ENCODE measurements around the gene SIX5.

SIX5 gene

GRCh38 chr19:45792470-45793177 lies 23.6 kb upstream of the SIX5 start, which contains the start of gene DMWD:
DMWD (minus strand) TSS chr19:45792845; CDS start chr19:45792756, 89 bp downstream.
- DNase-seq (ENCODE audit: low read depth): peak; percentile 95

DNA sequence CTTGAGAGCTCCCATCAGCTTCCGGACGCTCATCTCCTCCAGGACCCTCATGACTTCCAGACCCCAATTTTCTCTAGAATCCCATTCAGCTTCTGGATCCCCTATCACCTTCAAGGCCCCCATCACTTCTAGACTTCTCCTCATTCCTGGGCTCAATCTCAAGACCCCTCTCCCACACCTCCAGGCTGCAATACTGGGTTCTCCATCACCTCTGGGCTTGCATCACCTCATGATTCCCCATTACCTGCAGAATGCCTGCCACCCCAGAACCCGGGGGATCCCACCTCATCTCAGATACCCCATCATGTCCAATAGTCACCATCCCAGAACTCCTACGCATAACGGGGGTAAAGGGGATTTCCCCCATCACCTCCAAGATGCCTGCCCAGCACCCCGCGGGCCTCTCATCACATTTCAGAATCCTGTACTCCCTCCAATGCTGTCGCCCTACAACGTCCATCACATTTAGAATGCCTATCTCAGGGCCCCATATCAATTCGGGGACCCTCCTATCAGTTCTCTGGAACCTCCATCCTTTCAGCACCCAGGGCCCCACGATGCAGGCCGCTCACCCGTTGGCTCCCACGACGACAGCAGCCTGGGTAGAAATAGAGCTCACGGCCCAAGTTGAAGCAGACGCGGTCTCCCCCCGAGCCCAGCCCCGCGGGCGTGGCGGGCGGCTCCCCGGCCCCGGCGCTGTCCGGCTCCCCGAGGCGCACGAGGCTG lies 22.9 kb upstream of the SIX5 start:
- DNase-seq (ENCODE audit: low read depth): no peak

GRCh38 chr19:45790942-45791341 lies 21.9 kb upstream of the SIX5 start:
- DNase-seq (ENCODE audit: low read depth): no peak

DNA sequence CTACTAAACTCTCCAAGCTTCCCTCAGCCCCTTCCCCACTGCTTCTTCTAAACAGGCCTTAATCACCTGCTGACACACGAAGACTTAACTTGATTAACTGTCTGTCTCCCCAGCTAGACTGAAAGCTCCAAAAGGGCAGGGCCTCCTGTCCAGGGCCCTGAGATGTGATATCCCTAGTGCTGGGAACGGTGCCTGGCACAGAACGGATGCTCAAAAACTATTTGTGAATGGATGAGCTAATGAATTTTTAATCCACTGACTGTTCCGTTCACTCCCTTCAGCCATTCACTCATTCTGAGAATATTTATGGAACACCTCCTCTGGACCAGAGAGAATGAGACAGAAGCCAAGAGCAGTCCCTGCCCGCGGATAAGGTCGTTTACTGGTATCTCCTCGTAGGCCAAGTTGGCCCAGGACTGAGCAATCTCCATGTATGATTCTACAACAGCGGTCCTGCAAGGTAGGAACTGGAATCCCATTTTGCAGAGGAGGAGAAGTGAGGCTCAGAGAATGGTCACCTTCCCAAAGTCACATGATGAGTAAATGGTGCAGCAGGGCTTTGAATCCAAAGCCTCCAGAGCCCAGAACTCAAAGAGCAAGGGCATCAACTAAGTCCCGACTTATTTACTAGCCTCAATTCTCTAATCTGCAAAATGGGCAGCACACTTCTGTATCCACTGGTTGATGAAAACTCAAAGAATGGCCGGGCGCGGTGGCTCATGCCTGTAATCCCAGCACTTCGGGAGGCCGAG lies 20.2 kb upstream of the SIX5 start:
- no peak for DNase-seq (ENCODE audit: low read depth)

GRCh38 chr19:45786533-45786894 lies 17.5 kb upstream of the SIX5 start:
- DNase-seq (ENCODE audit: low read depth): no peak

- DNase-seq (ENCODE audit: low read depth): no peak
Measured at GRCh38 chr19:45785781-45786532, 16.9 kb upstream of the SIX5 start.

DNA sequence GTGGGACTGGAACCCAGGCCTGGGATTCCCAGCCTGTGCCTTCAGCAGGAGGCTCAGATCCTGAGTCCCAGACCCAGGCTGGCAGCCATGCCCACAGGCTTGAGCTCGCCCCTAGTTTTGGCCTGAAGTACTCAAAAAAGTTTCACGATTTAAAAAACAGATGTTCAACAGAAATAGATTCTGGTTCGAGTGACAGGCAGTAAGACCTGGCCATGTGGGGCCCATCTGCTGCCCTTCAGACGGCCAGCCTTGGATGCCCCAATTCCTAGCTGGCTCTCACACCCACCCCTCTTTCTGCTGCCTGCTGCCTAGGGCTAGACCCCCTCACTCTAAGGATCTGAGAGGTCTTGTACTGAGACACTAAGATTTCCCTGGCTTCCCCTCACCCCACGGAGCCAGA lies 16.0 kb upstream of the SIX5 start:
- DNase-seq (ENCODE audit: low read depth): no peak

DNA sequence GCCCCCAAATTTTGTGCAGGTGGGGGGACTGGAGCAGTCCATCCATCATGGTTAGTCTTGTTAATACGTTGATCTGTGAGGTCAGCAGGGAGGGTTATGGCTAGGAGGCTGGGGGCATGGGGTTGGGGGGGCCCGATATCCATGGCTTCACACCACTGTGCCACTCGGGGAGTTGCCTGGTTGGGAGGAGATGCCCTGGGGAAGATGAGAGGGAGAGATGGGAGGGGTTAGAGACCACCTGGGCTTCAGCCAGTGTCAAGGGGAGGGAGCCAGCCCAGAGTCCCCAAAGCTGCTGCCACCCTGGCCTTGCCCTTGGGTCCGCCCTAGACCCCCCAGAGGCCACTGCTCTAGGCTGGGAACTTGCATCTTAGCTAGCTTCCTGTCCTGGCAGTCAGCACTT lies 15.0 kb upstream of the SIX5 start:
- DNase-seq (ENCODE audit: low read depth): no peak

DNA sequence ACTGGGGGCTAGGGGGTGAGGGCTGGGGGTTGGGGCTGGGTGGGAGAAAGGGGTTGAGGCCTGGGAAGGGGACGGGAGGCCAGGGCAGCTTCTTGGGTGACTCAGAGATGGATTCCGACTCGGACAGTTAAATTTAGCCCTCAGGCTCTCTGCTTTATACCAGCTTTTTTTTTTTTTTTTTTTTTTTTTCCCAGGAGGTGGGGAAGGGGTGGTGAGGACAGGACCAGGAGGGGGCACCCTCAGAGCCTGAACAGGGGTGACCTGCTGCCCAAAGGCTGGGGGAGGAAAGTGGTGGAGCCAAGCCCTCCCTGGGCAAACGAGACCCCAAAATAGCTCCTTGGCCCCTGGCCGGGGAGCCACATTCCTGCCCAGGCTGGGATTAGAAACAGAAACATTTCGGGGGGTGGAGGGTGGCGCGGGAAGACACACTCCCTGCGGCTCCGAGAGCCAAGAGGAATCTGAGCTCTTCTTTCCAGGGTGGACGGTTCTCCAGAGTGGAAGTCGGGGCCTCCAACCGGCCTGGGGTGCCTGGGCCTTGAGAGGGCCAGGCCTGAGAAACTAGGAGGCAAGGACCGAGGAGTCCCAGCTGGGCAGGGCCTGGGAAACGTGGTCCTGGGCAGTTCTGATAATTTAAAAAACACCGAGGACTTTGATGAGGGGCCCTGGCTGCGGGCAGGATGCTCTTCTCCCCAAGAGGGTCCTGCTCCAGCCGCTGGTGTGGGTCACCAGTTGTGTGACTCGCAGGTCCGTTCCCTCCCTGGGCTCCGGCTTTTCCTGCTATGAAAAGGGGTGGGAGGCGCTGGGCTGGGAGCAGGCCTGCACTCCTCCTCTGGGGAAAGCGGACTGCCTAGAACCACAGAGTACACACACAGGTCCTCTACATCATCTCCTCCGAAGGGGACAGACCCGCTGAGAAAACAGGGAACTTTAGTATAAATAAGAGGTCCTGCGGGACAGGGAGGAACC lies 14.1 kb upstream of the SIX5 start:
- DNase-seq (ENCODE audit: low read depth): peak; percentile 58

DNA sequence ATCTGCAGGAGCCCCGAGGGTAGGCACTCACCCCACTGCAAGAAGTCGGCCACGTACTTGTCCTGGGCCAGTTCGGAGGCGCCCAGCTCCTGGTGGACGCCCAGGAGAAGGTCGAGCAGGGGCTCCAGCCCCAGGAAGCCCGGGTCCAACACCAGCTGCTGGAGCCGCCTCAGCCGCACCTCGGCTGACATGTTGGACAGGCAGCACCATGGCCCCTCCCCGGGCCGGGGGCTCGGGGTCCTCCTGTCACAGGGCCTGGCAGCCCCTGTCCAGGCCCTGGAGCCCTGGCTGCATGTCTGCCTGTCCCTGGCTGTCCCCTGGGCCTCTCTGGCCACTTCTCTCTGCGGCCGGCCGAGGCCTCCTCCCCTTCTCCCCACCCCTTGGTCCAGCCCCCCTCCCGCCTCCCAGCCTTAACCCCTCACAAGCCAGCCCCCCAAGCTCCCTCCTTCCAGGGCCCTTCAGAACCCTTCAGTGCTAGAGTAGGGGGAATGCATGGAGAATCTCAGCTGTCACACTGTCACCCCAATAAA lies 13.2 kb upstream of the SIX5 start, which contains the start of gene DMPK:
TSS of gene DMPK (minus strand) at position 329 of the 530 bp plus-strand sequence. CDS start at position 191, 138 bp downstream.
- no peak for DNase-seq (ENCODE audit: low read depth)

DNA sequence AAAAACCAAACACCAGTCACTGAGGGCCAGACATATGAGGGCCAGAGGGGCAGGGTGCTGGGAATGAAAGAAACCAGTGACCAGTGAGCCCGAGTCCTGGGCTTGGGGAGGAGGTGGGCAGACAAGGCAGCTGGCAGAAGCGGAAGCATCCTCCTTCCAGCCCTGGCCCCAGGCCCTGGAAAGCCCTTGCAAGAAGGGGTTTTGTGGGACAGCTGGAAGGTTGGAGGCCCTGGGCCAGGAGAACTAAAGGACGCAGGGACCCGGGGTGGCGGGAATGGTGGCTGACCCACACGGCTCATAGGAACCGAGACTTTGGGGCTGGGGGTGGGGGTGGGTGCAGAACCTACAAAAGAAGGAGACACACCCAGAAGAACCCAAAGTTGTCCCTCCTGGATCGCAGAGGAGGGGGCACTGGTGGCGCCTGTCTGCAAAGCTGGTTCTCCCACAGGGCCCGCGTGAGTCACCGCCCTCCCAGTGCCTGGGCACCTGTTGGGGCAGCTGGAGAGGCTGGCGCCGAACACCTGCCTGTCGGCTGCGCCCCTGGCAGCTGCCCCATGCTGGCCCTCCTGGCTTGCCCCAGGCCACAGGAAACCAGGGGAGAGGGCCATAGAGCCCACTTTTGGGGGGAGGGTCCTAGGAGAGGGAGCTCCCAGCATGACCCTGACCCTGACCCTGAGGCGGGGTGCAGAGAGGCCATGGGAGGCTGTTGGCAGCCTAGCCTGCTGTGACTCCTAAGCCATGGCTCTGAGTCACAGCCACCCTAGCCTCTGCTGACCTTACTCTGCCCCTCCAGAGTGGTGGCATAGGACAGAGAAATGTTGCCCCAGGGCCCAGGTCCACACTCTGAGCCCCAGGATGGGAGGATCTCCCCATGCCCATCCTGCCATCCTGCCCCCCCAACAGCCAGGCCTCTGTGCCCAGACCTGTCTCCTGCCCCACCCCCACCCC lies 12.4 kb upstream of the SIX5 start:
- DNase-seq (ENCODE audit: low read depth): no peak

- DNase-seq (ENCODE audit: low read depth): no peak
Measured at GRCh38 chr19:45780448-45781213, 11.6 kb upstream of the SIX5 start.

DNA sequence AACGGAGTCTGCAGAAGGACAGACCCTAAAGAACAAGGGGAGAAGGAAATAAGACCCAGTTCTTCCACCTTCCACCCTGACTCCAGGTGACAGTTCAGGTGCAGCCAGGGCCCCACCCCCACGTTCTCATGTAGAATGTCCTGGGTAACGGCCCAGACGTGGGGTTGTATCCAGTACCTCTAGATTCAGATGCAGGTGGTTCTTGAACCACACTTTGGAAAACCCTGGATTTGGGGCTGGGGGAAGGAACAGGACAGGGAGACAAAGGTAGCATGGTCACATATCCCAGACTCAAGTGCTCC lies 11.0 kb upstream of the SIX5 start:
- no peak for DNase-seq (ENCODE audit: low read depth)

DNA sequence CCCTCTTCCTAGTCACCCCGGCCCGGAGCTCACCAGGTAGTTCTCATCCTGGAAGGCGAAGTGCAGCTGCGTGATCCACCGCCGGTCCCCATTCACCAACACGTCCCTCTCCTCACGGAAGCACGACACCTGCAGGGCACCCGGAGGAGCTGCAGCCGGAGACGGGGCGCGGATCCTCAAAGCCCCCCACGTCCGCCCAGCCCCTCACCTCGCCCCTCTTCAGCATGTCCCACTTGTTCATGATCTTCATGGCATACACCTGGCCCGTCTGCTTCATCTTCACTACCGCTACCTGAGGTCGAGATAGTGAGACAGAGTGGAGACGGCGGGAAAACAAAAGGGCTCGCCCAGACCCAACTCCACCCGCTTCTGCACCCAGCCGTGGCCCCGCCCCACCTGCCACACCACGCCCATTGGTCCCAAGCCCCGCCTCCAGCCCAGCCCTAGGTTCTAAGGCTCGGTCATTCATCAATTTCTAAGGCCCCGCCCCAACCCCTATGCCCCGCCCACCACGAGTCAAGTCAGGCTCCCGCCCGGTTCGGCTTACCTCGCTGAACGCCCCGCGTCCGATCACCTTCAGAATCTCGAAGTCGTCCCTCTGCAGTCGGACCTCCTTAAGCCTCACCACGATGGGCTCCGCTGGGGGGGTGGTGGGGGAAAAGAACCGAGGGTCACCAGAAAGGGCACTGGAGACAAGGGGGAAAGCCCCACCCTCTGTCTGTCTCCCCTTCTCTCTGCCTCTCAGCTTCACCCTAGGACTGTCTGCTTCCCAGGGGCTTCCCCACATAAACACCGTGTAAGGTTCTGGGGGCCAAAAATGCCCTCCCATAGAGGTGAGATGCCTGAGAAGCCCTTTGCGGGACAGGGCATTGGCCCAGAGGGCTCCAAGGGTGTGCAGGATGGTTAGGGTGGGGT lies 10.4 kb upstream of the SIX5 start:
- no peak for DNase-seq (ENCODE audit: low read depth)

DNA sequence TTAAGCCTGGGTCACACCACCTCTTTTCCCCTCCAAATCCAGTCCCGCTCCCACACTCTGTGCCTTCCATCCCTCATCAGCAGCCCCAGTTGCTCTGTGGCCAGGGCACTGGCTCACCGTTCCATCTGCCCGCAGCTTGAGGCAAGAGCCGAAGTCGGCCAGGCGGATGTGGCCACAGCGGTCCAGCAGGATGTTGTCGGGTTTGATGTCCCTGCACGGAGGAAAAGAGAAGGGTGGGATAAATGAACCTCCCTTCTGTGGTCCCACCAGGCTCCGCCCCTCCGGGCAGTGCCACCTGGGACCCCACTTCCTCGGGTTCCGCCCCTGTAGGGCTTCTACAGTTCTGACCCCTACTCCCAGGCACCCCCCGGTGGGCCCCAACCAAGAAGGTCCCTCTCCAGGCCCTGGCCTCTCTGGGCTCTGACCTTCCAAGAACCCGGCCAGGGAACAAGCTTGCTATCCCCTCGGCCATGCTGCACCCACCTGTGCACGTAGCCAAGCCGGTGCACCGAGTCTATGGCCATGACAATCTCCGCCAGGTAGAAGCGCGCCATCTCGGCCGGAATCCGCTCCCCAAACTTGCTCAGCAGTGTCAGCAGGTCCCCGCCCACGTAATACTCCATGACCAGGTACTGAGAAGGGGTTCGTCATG lies 9.1 kb upstream of the SIX5 start:
- DNase-seq (ENCODE audit: low read depth): no peak

GRCh38 chr19:45777395-45777961 lies 8.4 kb upstream of the SIX5 start:
- DNase-seq (ENCODE audit: low read depth): no peak

DNA sequence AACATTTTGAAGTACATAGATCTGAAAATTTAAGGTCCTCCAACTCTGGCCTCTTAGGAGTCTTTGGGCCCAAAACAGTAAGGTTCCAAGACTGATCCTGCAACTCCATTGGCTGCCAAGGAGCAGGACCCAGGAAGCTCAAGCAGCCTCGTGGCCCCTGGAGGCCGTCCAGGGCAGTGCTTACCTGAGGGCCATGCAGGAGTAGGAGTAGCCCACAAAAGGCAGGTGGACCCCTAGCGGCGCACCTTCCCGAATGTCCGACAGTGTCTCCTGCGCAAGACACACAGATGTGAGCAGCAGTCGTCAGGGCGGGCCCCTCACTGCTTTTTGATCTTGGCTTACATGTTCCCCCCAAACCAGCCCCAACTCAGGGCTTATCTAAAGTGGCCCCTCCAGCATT lies 5.7 kb upstream of the SIX5 start:
- DNase-seq (ENCODE audit: low read depth): no peak

All from stromal cell of bone marrow (primary cell).